Upper lobe of left lung (tissue), 4 donors: ENCODE data around the gene VSIR.

Source experiments
- CTCF ChIP-seq, 6 experiments: fragments of 450-650 bp in 4 of 6; fragments of 200-600 bp in 2 of 6; sonication (generic) in 2 of 6; IDR thresholded peaks; one replicate each; pipeline ENCODE4 v1.5.1; 2016 to 2019; ENCODE audit warnings: antibody characterized with exemption in 6 of 6
- EP300 ChIP-seq, 4 donors: sonication (generic); formaldehyde crosslinking; IDR thresholded peaks; one replicate each; pipeline ENCODE4 v1.5.1; 2017; ENCODE audit warnings: antibody characterized with exemption in 4 of 4, control low read depth in 2 of 4
- POLR2A ChIP-seq, 4 donors: fragments of 450-650 bp; IDR thresholded peaks; one replicate each; pipeline ENCODE4 v1.5.1; 2016 to 2017; ENCODE audit warnings: antibody characterized with exemption in 4 of 4, mild to moderate bottlenecking in 2 of 4
- POLR2AphosphoS5 ChIP-seq, 2 donors: sonication (generic); formaldehyde crosslinking; IDR thresholded peaks; one replicate each; pipeline ENCODE4 v1.5.1; 2017; ENCODE audit warnings: antibody characterized with exemption in 2 of 2

- TF ChIP-seq CTCF (IDR thresholded peaks at IDR 0.05) (no peak), EP300 (IDR thresholded peaks at IDR 0.05) (no peak), POLR2AphosphoS5 (IDR thresholded peaks at IDR 0.05) (no peak), POLR2A (IDR thresholded peaks at IDR 0.05) (no peak)
Observed at GRCh38 chr10:71751515-71752224, 21.6 kb downstream of the VSIR start.
